ENCODE measurements around the gene GRIN2C. TPM values are rescaled to one million over a fixed set of nuclear protein-coding genes. Genes with fewer than 3 reads are reported as not detected.

GRIN2C gene
- total RNA-seq, 1 donor: not detected

- peaks cover 34% of the 10 kb centered on the region for H3K4me1 ChIP-seq (ENCODE audit: insufficient read depth, low read length)
- no peaks in the 10 kb centered on the region for H3K27me3 ChIP-seq (ENCODE audit: insufficient read depth, low read length)
- no peak overlapping the region for H3K4me3 ChIP-seq (ENCODE audit: low read length)
- H3K9me3 ChIP-seq (ENCODE audit: low read depth, low read length): no peaks in the 10 kb centered on the region
Measured at GRCh38 chr17:74814453-74814852, 45.2 kb downstream of the GRIN2C start.

GRCh38 chr17:74812109-74813009 is 47.3 kb downstream of the GRIN2C start:
- Histone ChIP-seq H3K9me3 (ENCODE audit: low read depth, low read length) (no peaks in the 10 kb centered on the region), H3K4me1 (ENCODE audit: insufficient read depth, low read length) (peaks cover 55% of the 10 kb centered on the region), H3K4me3 (ENCODE audit: low read length) (no peak overlapping the region), H3K27me3 (ENCODE audit: insufficient read depth, low read length) (no peaks in the 10 kb centered on the region)

- H3K27me3 ChIP-seq (ENCODE audit: insufficient read depth, low read length): no peaks in the 10 kb centered on the region
- H3K4me1 ChIP-seq (ENCODE audit: insufficient read depth, low read length): peaks cover 58% of the 10 kb centered on the region
- H3K4me3 ChIP-seq (ENCODE audit: low read length): no peak overlapping the region
Measured at GRCh38 chr17:74810699-74811485, 48.8 kb downstream of the GRIN2C start.

GRCh38 chr17:74808714-74809430 is 50.8 kb downstream of the GRIN2C start:
- no peak overlapping the region for H3K4me3 ChIP-seq (ENCODE audit: low read length)
- peaks cover 55% of the 10 kb centered on the region for H3K4me1 ChIP-seq (ENCODE audit: insufficient read depth, low read length)

More at GRCh38 chr17:74810699-74811485, 48.8 kb downstream of the GRIN2C start:
- no peaks in the 10 kb centered on the region for H3K9me3 ChIP-seq (ENCODE audit: low read depth, low read length)

GRCh38 chr17:74807925-74808324 is 51.8 kb downstream of the GRIN2C start:
- no peaks in the 10 kb centered on the region for H3K27me3 ChIP-seq (ENCODE audit: insufficient read depth, low read length)
- no peak overlapping the region for H3K4me3 ChIP-seq (ENCODE audit: low read length)
- peaks cover 45% of the 10 kb centered on the region for H3K4me1 ChIP-seq (ENCODE audit: insufficient read depth, low read length)
- H3K9me3 ChIP-seq (ENCODE audit: low read depth, low read length): no peaks in the 10 kb centered on the region

More at GRCh38 chr17:74808714-74809430, 50.8 kb downstream of the GRIN2C start:
- Histone ChIP-seq H3K9me3 (ENCODE audit: low read depth, low read length) (no peaks in the 10 kb centered on the region), H3K27me3 (ENCODE audit: insufficient read depth, low read length) (no peaks in the 10 kb centered on the region)

- Histone ChIP-seq H3K9me3 (ENCODE audit: low read depth, low read length) (no peaks in the 10 kb centered on the region), H3K4me3 (ENCODE audit: low read length) (no peak overlapping the region), H3K4me1 (ENCODE audit: insufficient read depth, low read length) (peaks cover 40% of the 10 kb centered on the region), H3K27me3 (ENCODE audit: insufficient read depth, low read length) (no peaks in the 10 kb centered on the region)
Measured at GRCh38 chr17:74807441-74807840, 52.2 kb downstream of the GRIN2C start.

- H3K4me3 ChIP-seq (ENCODE audit: low read length): no peak overlapping the region
- peaks cover 29% of the 10 kb centered on the region for H3K4me1 ChIP-seq (ENCODE audit: insufficient read depth, low read length)
- no peaks in the 10 kb centered on the region for H3K9me3 ChIP-seq (ENCODE audit: low read depth, low read length)
- H3K27me3 ChIP-seq (ENCODE audit: insufficient read depth, low read length): no peaks in the 10 kb centered on the region
Measured at GRCh38 chr17:74806334-74806733, 53.4 kb downstream of the GRIN2C start.

GRCh38 chr17:74805591-74805991 is 54.1 kb downstream of the GRIN2C start:
- H3K27me3 ChIP-seq (ENCODE audit: insufficient read depth, low read length): no peaks in the 10 kb centered on the region
- peaks cover 29% of the 10 kb centered on the region for H3K4me1 ChIP-seq (ENCODE audit: insufficient read depth, low read length)
- no peak overlapping the region for H3K4me3 ChIP-seq (ENCODE audit: low read length)
- H3K9me3 ChIP-seq (ENCODE audit: low read depth, low read length): no peaks in the 10 kb centered on the region

- Histone ChIP-seq H3K4me3 (ENCODE audit: low read length) (no peak overlapping the region), H3K27me3 (ENCODE audit: insufficient read depth, low read length) (no peaks in the 10 kb centered on the region), H3K9me3 (ENCODE audit: low read depth, low read length) (no peaks in the 10 kb centered on the region), H3K4me1 (ENCODE audit: insufficient read depth, low read length) (peaks cover 26% of the 10 kb centered on the region)
Measured at GRCh38 chr17:74804683-74805082, 55.0 kb downstream of the GRIN2C start.

GRCh38 chr17:74803971-74804370 is 55.7 kb downstream of the GRIN2C start:
- Histone ChIP-seq H3K4me1 (ENCODE audit: insufficient read depth, low read length) (peaks cover 19% of the 10 kb centered on the region), H3K27me3 (ENCODE audit: insufficient read depth, low read length) (no peaks in the 10 kb centered on the region), H3K4me3 (ENCODE audit: low read length) (no peak overlapping the region), H3K9me3 (ENCODE audit: low read depth, low read length) (no peaks in the 10 kb centered on the region)

- Histone ChIP-seq H3K4me1 (ENCODE audit: insufficient read depth, low read length) (peaks cover 14% of the 10 kb centered on the region), H3K9me3 (ENCODE audit: low read depth, low read length) (no peaks in the 10 kb centered on the region), H3K4me3 (ENCODE audit: low read length) (no peak overlapping the region), H3K27me3 (ENCODE audit: insufficient read depth, low read length) (no peaks in the 10 kb centered on the region)
Measured at GRCh38 chr17:74803388-74803930, 56.2 kb downstream of the GRIN2C start.

GRCh38 chr17:74801896-74802295 is 57.8 kb downstream of the GRIN2C start:
- Histone ChIP-seq H3K4me3 (ENCODE audit: low read length) (no peak overlapping the region), H3K9me3 (ENCODE audit: low read depth, low read length) (no peaks in the 10 kb centered on the region), H3K4me1 (ENCODE audit: insufficient read depth, low read length) (no peaks in the 10 kb centered on the region), H3K27me3 (ENCODE audit: insufficient read depth, low read length) (no peaks in the 10 kb centered on the region)

- no peaks in the 10 kb centered on the region for H3K27me3 ChIP-seq (ENCODE audit: insufficient read depth, low read length)
- H3K4me3 ChIP-seq (ENCODE audit: low read length): no peak overlapping the region
- no peaks in the 10 kb centered on the region for H3K4me1 ChIP-seq (ENCODE audit: insufficient read depth, low read length)
- no peaks in the 10 kb centered on the region for H3K9me3 ChIP-seq (ENCODE audit: low read depth, low read length)
Measured at GRCh38 chr17:74800531-74800930, 59.2 kb downstream of the GRIN2C start.

GRCh38 chr17:74799097-74799496 is 60.6 kb downstream of the GRIN2C start:
- Histone ChIP-seq H3K4me1 (ENCODE audit: insufficient read depth, low read length) (no peaks in the 10 kb centered on the region), H3K9me3 (ENCODE audit: low read depth, low read length) (no peaks in the 10 kb centered on the region), H3K4me3 (ENCODE audit: low read length) (no peak overlapping the region), H3K27me3 (ENCODE audit: insufficient read depth, low read length) (no peaks in the 10 kb centered on the region)
